ENCODE data around the gene CAMK2G.

DNA sequence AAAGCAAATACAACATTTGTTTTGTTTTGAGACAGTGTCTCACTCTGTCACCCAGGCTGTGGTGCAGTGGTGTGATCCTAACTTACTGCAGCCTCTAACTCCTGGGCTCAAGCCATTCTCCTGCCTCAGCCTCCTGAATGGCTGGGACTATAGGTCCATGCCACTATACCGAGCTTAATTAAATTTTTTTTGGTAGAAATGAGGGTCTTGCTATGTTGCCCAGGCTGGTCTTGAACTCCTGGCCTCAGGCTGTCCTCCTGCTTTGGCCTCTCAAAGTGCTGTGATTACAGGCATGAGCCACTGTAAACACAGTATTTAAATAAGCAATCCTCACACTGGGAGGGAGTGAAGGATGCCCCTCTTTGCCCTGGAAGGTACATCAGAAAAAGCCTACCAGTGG lies 4.0 kb upstream of the CAMK2G start:
- TF ChIP-seq CTCF (IDR thresholded peaks at IDR 0.05; ENCODE audit: borderline replicate concordance, extremely low read depth, low read length, poor library complexity, severe bottlenecking) (no peak), EZH2 (IDR thresholded peaks at IDR 0.05; ENCODE audit: borderline replicate concordance, low read depth, low read length, severe bottlenecking) (no peak)
